ENCODE measurements around the gene PRRT3. TPM values are rescaled to one million over a fixed set of nuclear protein-coding genes. Genes with fewer than 3 reads are reported as not detected.

PRRT3 gene
- total RNA-seq, 2 experiments from 2014 or later: 3.5 to 6.4 TPM

DNA sequence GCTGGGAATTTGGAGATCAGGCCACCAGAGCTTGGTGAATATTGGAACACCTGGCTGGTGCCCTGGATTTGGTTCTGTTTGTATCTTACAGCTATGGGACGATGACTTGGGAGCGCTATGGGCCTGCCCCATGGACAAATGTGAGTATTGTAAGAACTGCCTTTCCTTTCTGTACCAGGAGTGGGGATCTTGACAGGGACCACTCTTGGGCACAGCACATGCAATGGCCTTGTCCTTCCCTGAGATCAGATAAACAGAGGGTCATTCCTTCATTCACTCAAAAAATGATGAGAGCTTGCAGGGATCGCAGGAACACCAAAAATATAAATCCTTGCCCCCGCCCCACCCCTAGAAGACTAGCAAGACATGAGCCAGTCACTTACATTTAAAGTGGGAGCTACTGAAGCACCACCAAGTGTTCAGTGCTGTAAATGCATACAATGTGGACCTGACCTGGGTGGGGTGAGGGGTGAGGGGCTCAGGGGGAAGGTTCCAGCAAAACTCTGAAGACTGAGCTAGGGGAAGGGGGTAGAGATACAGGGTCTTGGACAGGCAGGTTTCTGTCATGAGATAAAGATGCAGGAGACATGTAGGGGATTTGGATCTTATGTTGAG, 21.3 kb downstream of the PRRT3 start:
- no peak for DNase-seq
- CTCF ChIA-PET: interaction anchor here (0.6 to 5.2 kb wide), 19 partner anchors 10 to 376 kb away, joined by 3 to 27 read pairs (median 7); partner anchors contain the start of genes EMC3, IL17RE, JAGN1 and RPUSD3
- ATAC-seq: no peak
- H3K27me3 Mint-ChIP-seq: no peaks in the 10 kb centered on the region
- H3K36me3 Mint-ChIP-seq: peaks cover 5% of the 10 kb centered on the region
- H3K4me1 Mint-ChIP-seq: peaks cover 27% of the 10 kb centered on the region
- H3K9me3 Mint-ChIP-seq (ENCODE audit: low read depth): no peaks in the 10 kb centered on the region
- no peak overlapping the region for H3K4me3 Mint-ChIP-seq
- H3K27ac Mint-ChIP-seq: no peak overlapping the region

DNA sequence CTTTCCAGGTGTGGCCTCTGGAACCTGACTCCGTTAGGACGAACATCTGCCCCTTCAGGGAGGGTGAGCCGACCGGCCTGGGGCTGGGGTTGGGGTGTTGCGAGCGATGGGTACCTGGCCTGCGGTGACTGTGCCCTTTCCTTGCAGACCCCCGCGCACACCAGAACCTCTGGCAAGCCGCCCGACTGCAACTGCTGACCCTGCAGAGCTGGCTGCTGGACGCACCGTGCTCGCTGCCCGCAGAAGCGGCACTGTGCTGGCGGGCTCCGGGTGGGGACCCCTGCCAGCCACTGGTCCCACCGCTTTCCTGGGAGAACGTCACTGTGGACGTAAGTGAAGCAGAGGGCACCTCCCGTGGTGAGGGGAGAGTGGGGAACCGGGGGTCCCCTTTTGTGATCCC, 24.1 kb downstream of the PRRT3 start:
- DNase-seq: no peak
- peaks cover 11% of the 10 kb centered on the region for H3K27me3 Mint-ChIP-seq
- H3K4me1 Mint-ChIP-seq: peaks cover 8% of the 10 kb centered on the region
- H3K27ac Mint-ChIP-seq: no peak overlapping the region
- H3K4me3 Mint-ChIP-seq: no peak overlapping the region
- CTCF ChIA-PET: interaction anchor here (2.3 kb wide), 1 partner anchor 393 kb away, joined by 6 read pairs; the partner anchor contains the start of gene SEC13
- H3K9me3 Mint-ChIP-seq (ENCODE audit: low read depth): no peaks in the 10 kb centered on the region
- ATAC-seq: no peak
- H3K36me3 Mint-ChIP-seq: no peaks in the 10 kb centered on the region

DNA sequence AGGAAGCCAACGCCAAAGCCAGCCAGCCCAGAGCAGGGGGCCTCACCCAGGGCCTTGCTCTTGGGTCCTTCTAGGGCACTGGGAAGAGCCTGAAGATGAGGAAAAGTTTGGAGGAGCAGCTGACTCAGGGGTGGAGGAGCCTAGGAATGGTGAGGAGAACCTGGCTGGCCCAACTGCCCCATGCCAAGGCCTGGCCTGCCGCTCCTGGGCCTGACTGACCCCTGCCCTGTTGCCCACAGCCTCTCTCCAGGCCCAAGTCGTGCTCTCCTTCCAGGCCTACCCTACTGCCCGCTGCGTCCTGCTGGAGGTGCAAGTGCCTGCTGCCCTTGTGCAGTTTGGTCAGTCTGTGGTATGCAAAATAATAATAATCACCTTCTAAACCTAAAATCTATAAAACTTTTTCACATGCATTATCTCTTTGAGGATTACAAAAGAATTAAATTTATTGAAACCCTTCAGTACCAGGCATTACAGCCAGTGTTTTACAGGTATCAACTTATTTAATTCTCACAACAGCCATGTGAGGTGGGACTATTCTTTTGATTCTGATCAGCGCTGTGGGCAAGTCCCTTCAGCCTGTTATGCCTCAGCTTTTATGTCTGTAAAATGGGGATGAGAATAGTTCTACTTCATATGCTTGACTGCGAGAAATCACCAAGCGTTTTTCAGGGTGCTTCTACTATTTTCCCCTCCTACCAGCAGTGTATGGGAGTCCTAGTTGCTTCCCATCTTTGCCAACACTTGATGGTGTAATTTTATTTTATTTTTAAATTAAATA, 33.8 kb downstream of the PRRT3 start:
- Mint-ChIP-seq H3K4me1 (peaks cover 10% of the 10 kb centered on the region), H3K9me3 (ENCODE audit: low read depth) (no peaks in the 10 kb centered on the region), H3K27me3 (peaks cover 10% of the 10 kb centered on the region), H3K4me3 (no peak overlapping the region), H3K36me3 (no peaks in the 10 kb centered on the region), H3K27ac (no peak overlapping the region)
- no peak for ATAC-seq
- CTCF ChIA-PET: no interaction called here
- no peak for DNase-seq

GRCh38 chr3:9917820-9918219, 34.4 kb downstream of the PRRT3 start:
- peaks cover 8% of the 10 kb centered on the region for H3K27me3 Mint-ChIP-seq
- DNase-seq: no peak
- no peaks in the 10 kb centered on the region for H3K9me3 Mint-ChIP-seq (ENCODE audit: low read depth)
- no peaks in the 10 kb centered on the region for H3K36me3 Mint-ChIP-seq
- ATAC-seq: no peak
- no peak overlapping the region for H3K4me3 Mint-ChIP-seq
- CTCF ChIA-PET: interaction anchor here (1.0 kb wide), 1 partner anchor 8 kb away, joined by 3 read pairs; no protein-coding TSS in a partner anchor
- no peak overlapping the region for H3K27ac Mint-ChIP-seq
- H3K4me1 Mint-ChIP-seq: peaks cover 12% of the 10 kb centered on the region

DNA sequence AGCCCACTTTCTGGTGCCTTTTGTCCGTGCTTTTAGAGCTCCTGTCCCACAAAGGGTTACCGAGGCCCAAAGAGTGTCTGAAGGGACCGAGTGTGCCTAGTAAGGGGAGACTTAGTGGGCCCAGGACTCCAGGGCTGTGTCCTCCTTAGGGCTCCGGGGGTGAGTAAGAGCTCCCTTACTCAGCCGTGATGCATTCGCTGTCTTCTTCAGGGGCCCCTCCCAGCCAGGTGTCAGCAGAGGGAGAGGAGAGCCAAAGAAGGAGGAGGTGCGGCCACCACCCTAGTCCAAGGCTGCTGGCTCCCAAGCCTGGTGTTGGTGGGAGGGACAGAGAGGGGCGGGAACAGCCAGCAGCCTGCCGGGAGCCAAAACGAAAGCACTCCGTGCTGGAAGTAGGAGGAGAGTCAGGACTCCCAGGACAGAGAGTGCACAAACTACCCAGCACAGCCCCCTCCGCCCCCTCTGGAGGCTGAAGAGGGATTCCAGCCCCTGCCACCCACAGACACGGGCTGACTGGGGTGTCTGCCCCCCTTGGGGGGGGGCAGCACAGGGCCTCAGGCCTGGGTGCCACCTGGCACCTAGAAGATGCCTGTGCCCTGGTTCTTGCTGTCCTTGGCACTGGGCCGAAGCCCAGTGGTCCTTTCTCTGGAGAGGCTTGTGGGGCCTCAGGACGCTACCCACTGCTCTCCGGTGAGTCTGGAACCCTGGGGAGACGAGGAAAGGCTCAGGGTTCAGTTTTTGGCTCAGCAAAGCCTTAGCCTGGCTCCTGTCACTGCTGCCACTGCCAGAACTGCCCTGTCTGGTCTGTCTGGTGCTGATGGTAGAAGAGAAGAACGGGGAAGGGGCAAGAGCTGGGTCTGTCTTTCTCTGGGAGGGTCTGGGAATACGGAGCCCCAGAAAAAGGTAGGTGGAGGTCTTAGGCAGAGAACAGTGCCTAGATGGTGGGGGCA, 35.2 kb downstream of the PRRT3 start, which contains the start of gene IL17RC:
Gene IL17RC, plus strand, starts transcription at position 365 of the 947 bp plus-strand sequence. Its CDS starts 218 bp downstream, at position 583.
- H3K36me3 Mint-ChIP-seq: no peaks in the 10 kb centered on the region
- no peaks in the 10 kb centered on the region for H3K9me3 Mint-ChIP-seq (ENCODE audit: low read depth)
- peaks cover 20% of the 10 kb centered on the region for H3K4me1 Mint-ChIP-seq
- H3K27ac Mint-ChIP-seq: no peak within 1 kb of the TSS
- ATAC-seq (peak; percentile 18), DNase-seq (no peak)
- CTCF ChIA-PET: interaction anchor here (1.0 to 1.6 kb wide), 2 partner anchors 9 to 26 kb away, joined by 3 to 7 read pairs; partner anchors contain the start of gene JAGN1
- H3K4me3 Mint-ChIP-seq: peak within 1 kb of the TSS; percentile 64
- peaks cover 11% of the 10 kb centered on the region for H3K27me3 Mint-ChIP-seq

DNA sequence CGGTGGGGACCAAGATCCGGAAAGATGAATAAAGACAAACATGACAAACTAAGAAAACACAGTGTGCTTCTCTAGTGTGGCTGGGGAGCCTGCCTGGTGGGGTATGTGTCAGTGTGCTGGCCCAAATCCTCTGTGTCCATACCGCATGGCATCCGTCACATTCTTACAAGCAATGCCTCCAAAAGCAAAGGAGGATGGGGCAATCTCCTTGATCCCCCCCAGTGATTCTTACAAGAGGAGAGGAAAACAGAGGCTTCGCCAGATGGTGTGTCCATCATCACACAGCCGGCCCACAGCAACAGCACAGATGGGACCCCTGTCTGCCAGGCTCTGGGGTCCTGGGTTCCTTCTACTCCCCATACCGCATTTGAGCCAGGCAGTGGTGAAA, 35.9 kb downstream of the PRRT3 start:
- CTCF ChIA-PET: interaction anchor here (1.6 kb wide), 1 partner anchor 25 kb away, joined by 7 read pairs; the partner anchor contains the start of gene JAGN1

GRCh38 chr3:9915254-9916141, 36.7 kb downstream of the PRRT3 start:
- H3K9me3 Mint-ChIP-seq (ENCODE audit: low read depth): no peaks in the 10 kb centered on the region
- peaks cover 16% of the 10 kb centered on the region for H3K27me3 Mint-ChIP-seq
- H3K27ac Mint-ChIP-seq: no peak overlapping the region
- H3K4me1 Mint-ChIP-seq: peaks cover 22% of the 10 kb centered on the region
- DNase-seq (peak; percentile 50), ATAC-seq (peak; percentile 60)
- H3K36me3 Mint-ChIP-seq: no peaks in the 10 kb centered on the region
- CTCF ChIA-PET: interaction anchor here (0.5 to 1.6 kb wide), 5 partner anchors 10 to 207 kb away, joined by 3 to 7 read pairs (median 5); partner anchors contain the start of gene JAGN1
- peak overlapping the region; percentile 64 for H3K4me3 Mint-ChIP-seq

More for the DNA sequence above, 35.9 kb downstream of the PRRT3 start:
- no peak overlapping the region for H3K27ac Mint-ChIP-seq
- peak overlapping the region; percentile 36 for H3K4me3 Mint-ChIP-seq
- ATAC-seq (no peak), DNase-seq (no peak)
- H3K36me3 Mint-ChIP-seq: no peaks in the 10 kb centered on the region
- no peaks in the 10 kb centered on the region for H3K9me3 Mint-ChIP-seq (ENCODE audit: low read depth)
- H3K27me3 Mint-ChIP-seq: peaks cover 13% of the 10 kb centered on the region
- H3K4me1 Mint-ChIP-seq: peaks cover 22% of the 10 kb centered on the region

GRCh38 chr3:9914559-9915253, 37.5 kb downstream of the PRRT3 start:
- Mint-ChIP-seq H3K36me3 (no peaks in the 10 kb centered on the region), H3K9me3 (ENCODE audit: low read depth) (no peaks in the 10 kb centered on the region), H3K27ac (no peak overlapping the region), H3K4me3 (no peak overlapping the region), H3K27me3 (peaks cover 16% of the 10 kb centered on the region), H3K4me1 (peaks cover 22% of the 10 kb centered on the region)
- CTCF ChIA-PET: interaction anchor here (1.6 to 1.9 kb wide), 3 partner anchors 18 to 87 kb away, joined by 6 to 7 read pairs (median 7); partner anchors contain the start of gene JAGN1
- ATAC-seq (no peak), DNase-seq (no peak)

DNA sequence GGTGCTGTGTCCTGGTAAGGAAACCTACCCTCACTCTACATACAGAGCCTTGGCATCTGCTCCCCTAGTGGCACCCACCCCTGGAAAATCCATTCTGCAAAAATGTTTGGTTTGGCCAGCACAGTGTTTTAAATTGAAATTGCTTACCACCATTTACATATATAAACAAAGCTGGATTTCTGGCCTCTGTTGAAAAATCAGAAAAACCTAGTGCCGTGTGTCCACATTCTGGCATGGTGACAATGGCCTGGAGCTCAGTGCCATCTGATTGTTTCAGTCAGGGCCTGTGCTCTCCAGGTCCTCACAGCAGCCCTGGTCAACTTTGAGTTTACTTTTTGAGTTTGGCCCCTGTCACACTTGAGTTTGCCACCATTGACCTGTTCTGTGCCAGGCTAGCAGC, 38.2 kb downstream of the PRRT3 start:
- ATAC-seq (no peak), DNase-seq (no peak)
- H3K27ac Mint-ChIP-seq: no peak overlapping the region
- H3K36me3 Mint-ChIP-seq: no peaks in the 10 kb centered on the region
- peaks cover 25% of the 10 kb centered on the region for H3K4me1 Mint-ChIP-seq
- H3K27me3 Mint-ChIP-seq: peaks cover 16% of the 10 kb centered on the region
- CTCF ChIA-PET: interaction anchor here (1.6 to 2.4 kb wide), 3 partner anchors 18 to 87 kb away, joined by 6 to 7 read pairs (median 7); partner anchors contain the start of gene JAGN1
- no peak overlapping the region for H3K4me3 Mint-ChIP-seq
- no peaks in the 10 kb centered on the region for H3K9me3 Mint-ChIP-seq (ENCODE audit: low read depth)

- Mint-ChIP-seq H3K36me3 (no peaks in the 10 kb centered on the region), H3K4me1 (peaks cover 25% of the 10 kb centered on the region), H3K9me3 (ENCODE audit: low read depth) (no peaks in the 10 kb centered on the region), H3K27ac (no peak overlapping the region), H3K27me3 (peaks cover 16% of the 10 kb centered on the region), H3K4me3 (no peak overlapping the region)
- CTCF ChIA-PET: interaction anchor here (1.2 to 3.4 kb wide), 5 partner anchors 11 to 86 kb away, joined by 3 to 18 read pairs (median 7); partner anchors contain the start of genes CRELD1, IL17RE and JAGN1
- no peak for DNase-seq
- no peak for ATAC-seq
Observed at GRCh38 chr3:9913601-9914000, 38.6 kb downstream of the PRRT3 start.

- peaks cover 16% of the 10 kb centered on the region for H3K27me3 Mint-ChIP-seq
- DNase-seq (no peak), ATAC-seq (peak; percentile 18)
- CTCF ChIA-PET: interaction anchor here (0.7 to 3.4 kb wide), 11 partner anchors 9 to 432 kb away, joined by 3 to 18 read pairs (median 3); partner anchors contain the start of genes CRELD1, IL17RE and JAGN1
- H3K9me3 Mint-ChIP-seq (ENCODE audit: low read depth): no peaks in the 10 kb centered on the region
- no peaks in the 10 kb centered on the region for H3K36me3 Mint-ChIP-seq
- no peak overlapping the region for H3K27ac Mint-ChIP-seq
- H3K4me3 Mint-ChIP-seq: no peak overlapping the region
- H3K4me1 Mint-ChIP-seq: peaks cover 25% of the 10 kb centered on the region
Observed at GRCh38 chr3:9912294-9912935, 39.8 kb downstream of the PRRT3 start.

All from activated CD8-positive, alpha-beta memory T cell treated with anti-CD3 and anti-CD28 coated beads, Interleukin-2, amount 10 ng/mL, durations not matched to agents 7 days and 5 days (primary cell).